ENCODE results near the gene THOC2.

DNA sequence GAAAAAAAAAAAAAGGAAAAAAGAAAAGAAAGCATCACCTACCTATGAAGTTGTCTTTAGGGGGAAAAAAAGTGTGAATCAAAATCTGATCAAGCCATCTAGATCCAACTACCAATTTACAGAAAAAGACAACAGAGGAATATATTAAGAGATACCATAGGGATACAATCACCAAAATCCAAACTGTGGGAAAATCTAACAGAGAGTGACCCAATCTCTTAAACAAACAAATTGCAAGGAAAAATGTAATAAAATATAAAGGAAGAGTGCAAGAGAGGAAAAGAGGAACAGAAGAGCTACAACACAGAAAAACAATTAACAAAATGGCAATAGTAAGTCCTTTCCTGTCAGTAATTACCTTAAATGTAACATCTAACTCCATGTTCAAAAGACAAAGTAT is 19.0 kb downstream of the THOC2 start:
- TF ChIP-seq, protein P1, sequence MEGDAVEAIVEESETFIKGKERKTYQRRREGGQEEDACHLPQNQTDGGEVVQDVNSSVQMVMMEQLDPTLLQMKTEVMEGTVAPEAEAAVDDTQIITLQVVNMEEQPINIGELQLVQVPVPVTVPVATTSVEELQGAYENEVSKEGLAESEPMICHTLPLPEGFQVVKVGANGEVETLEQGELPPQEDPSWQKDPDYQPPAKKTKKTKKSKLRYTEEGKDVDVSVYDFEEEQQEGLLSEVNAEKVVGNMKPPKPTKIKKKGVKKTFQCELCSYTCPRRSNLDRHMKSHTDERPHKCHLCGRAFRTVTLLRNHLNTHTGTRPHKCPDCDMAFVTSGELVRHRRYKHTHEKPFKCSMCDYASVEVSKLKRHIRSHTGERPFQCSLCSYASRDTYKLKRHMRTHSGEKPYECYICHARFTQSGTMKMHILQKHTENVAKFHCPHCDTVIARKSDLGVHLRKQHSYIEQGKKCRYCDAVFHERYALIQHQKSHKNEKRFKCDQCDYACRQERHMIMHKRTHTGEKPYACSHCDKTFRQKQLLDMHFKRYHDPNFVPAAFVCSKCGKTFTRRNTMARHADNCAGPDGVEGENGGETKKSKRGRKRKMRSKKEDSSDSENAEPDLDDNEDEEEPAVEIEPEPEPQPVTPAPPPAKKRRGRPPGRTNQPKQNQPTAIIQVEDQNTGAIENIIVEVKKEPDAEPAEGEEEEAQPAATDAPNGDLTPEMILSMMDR (IDR thresholded peaks at IDR 0.05) = no peak
- TF ChIP-seq POLR2A (IDR thresholded peaks at IDR 0.05) = no peak

Measured in heart left ventricle (tissue), 13 donors.